Measurements from ENCODE around the gene CREB5.

Gene CREB5

DNA sequence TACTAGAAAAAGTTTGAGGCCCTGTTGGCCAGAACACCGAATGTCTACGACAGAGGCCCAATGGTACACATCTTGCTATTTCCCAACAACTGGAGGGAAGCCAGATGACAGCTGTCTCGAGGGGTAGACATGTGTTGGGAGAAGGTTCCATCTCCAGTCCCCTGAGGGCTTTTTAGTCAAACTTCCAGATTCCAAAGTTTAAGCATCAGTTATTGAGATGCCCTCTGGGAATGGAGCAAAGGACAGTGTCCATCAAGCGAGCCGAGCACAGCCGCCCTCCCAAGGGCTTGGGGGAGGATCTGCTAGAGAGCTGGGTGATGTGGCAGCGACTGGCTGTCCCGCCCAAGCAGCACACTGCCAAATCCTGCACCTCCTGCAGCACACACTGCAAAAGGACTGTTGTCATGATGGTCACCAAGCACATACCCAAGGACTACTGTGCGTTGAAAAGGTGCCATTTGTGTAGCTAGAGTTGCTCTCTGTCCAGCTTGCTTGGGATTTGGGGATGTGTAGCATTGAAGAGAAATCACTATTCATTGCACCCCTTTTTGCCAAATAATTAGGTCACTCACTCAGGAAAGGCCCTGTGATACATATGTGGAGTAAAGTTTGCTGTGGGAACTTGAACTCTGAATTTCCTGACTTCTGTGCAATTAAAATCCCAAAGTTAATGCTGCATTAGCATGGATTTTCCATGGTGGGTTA, 381.2 kb downstream of the CREB5 start:
- TF ChIP-seq, protein P1, sequence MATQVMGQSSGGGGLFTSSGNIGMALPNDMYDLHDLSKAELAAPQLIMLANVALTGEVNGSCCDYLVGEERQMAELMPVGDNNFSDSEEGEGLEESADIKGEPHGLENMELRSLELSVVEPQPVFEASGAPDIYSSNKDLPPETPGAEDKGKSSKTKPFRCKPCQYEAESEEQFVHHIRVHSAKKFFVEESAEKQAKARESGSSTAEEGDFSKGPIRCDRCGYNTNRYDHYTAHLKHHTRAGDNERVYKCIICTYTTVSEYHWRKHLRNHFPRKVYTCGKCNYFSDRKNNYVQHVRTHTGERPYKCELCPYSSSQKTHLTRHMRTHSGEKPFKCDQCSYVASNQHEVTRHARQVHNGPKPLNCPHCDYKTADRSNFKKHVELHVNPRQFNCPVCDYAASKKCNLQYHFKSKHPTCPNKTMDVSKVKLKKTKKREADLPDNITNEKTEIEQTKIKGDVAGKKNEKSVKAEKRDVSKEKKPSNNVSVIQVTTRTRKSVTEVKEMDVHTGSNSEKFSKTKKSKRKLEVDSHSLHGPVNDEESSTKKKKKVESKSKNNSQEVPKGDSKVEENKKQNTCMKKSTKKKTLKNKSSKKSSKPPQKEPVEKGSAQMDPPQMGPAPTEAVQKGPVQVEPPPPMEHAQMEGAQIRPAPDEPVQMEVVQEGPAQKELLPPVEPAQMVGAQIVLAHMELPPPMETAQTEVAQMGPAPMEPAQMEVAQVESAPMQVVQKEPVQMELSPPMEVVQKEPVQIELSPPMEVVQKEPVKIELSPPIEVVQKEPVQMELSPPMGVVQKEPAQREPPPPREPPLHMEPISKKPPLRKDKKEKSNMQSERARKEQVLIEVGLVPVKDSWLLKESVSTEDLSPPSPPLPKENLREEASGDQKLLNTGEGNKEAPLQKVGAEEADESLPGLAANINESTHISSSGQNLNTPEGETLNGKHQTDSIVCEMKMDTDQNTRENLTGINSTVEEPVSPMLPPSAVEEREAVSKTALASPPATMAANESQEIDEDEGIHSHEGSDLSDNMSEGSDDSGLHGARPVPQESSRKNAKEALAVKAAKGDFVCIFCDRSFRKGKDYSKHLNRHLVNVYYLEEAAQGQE (IDR thresholded peaks at IDR 0.05; ENCODE audit: low read depth) = no peak
- no peak for TF ChIP-seq TEAD4 (IDR thresholded peaks at IDR 0.05)
- no peak for TF ChIP-seq TCF12 (IDR thresholded peaks at IDR 0.05; ENCODE audit: low read depth)
- no peak for TF ChIP-seq TAF1 (IDR thresholded peaks at IDR 0.05; ENCODE audit: low read depth)

DNA sequence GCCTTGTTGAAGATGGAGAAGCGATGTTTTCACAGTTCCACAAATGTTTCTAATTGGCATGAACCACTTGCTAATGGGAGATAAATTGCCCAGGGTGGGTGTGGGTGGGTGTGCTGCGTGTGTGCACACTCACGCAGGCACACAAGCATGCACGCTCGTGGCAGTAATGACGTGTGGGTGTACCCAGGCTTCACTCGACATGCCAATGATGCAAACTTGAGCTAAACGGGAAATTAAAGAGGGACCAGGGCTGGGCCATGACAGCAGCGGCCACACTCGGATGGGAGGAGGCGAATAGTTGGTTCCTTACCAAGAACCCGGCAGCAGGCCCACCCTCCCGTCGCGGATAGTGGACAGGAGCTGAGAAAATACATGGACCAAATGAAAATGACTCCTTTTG, 386.0 kb downstream of the CREB5 start:
- no peak for TF ChIP-seq NFIC (IDR thresholded peaks at IDR 0.05)
- TF ChIP-seq FOXM1 (IDR thresholded peaks at IDR 0.05; ENCODE audit: borderline replicate concordance, low read depth) = no peak
- TF ChIP-seq EGR1 (IDR thresholded peaks at IDR 0.05) = no peak
- no peak for TF ChIP-seq USF1 (IDR thresholded peaks at IDR 0.05)
- TF ChIP-seq, protein P1 (IDR thresholded peaks at IDR 0.05; ENCODE audit: low read depth) = no peak
- no peak for TF ChIP-seq TEAD4 (IDR thresholded peaks at IDR 0.05)
- no peak for TF ChIP-seq CEBPB (IDR thresholded peaks at IDR 0.05)
- no peak for TF ChIP-seq CREB1 (IDR thresholded peaks at IDR 0.05; ENCODE audit: low read depth)
- TF ChIP-seq MAX (IDR thresholded peaks at IDR 0.05) = no peak
- no peak for TF ChIP-seq YY1 (IDR thresholded peaks at IDR 0.05; ENCODE audit: low read depth)
- TF ChIP-seq TAF1 (IDR thresholded peaks at IDR 0.05; ENCODE audit: low read depth) = no peak
- TF ChIP-seq ZBTB7A (IDR thresholded peaks at IDR 0.05; ENCODE audit: low read depth) = no peak
- no peak for TF ChIP-seq TCF12 (IDR thresholded peaks at IDR 0.05; ENCODE audit: low read depth)
- no peak for TF ChIP-seq EP300 (IDR thresholded peaks at IDR 0.05; ENCODE audit: borderline replicate concordance)

DNA sequence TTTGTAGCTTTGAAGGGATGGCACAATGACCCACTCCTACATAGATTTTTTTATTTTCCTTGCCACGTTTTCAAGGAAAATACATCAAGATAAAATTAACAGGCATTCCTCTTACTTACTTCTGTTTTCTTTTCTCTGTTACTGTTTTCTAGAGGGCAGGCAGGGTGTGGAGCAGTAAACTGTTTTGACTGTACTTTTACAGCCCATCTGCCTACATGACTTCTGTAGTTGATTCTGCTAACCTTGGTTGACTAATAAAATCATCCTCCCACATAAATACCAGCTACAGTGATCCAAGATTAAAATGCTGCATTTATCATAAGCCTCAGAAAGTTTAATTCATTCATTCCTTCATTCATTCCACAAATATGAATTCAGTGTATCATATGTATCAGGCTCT, 387.3 kb downstream of the CREB5 start:
- TF ChIP-seq TEAD4 (IDR thresholded peaks at IDR 0.05) (no peak), TCF12 (IDR thresholded peaks at IDR 0.05; ENCODE audit: low read depth) (no peak), RAD21 (IDR thresholded peaks at IDR 0.05; ENCODE audit: low read depth) (no peak), USF1 (IDR thresholded peaks at IDR 0.05) (no peak), ZBTB7A (IDR thresholded peaks at IDR 0.05; ENCODE audit: low read depth) (no peak), YY1 (IDR thresholded peaks at IDR 0.05; ENCODE audit: low read depth) (no peak), NFIC (IDR thresholded peaks at IDR 0.05) (no peak), CEBPB (IDR thresholded peaks at IDR 0.05) (no peak), FOXM1 (IDR thresholded peaks at IDR 0.05; ENCODE audit: borderline replicate concordance, low read depth) (no peak), CREB1 (IDR thresholded peaks at IDR 0.05; ENCODE audit: low read depth) (no peak), TAF1 (IDR thresholded peaks at IDR 0.05; ENCODE audit: low read depth) (no peak), MAX (IDR thresholded peaks at IDR 0.05) (no peak), EGR1 (IDR thresholded peaks at IDR 0.05) (no peak), EP300 (IDR thresholded peaks at IDR 0.05; ENCODE audit: borderline replicate concordance) (no peak)
- TF ChIP-seq, protein P1 (IDR thresholded peaks at IDR 0.05; ENCODE audit: low read depth) = no peak

GRCh38 chr7:28800150-28800549, 387.8 kb downstream of the CREB5 start:
- TF ChIP-seq YY1 (IDR thresholded peaks at IDR 0.05; ENCODE audit: low read depth) = no peak
- no peak for TF ChIP-seq NFIC (IDR thresholded peaks at IDR 0.05)
- TF ChIP-seq CREB1 (IDR thresholded peaks at IDR 0.05; ENCODE audit: low read depth) = no peak
- TF ChIP-seq ZBTB7A (IDR thresholded peaks at IDR 0.05; ENCODE audit: low read depth) = no peak
- TF ChIP-seq FOXM1 (IDR thresholded peaks at IDR 0.05; ENCODE audit: borderline replicate concordance, low read depth) = no peak
- TF ChIP-seq USF1 (IDR thresholded peaks at IDR 0.05) = no peak
- no peak for TF ChIP-seq CEBPB (IDR thresholded peaks at IDR 0.05)
- TF ChIP-seq TAF1 (IDR thresholded peaks at IDR 0.05; ENCODE audit: low read depth) = no peak
- no peak for TF ChIP-seq TEAD4 (IDR thresholded peaks at IDR 0.05)
- no peak for TF ChIP-seq MAX (IDR thresholded peaks at IDR 0.05)
- TF ChIP-seq, protein P1 (IDR thresholded peaks at IDR 0.05; ENCODE audit: low read depth) = no peak
- TF ChIP-seq TCF12 (IDR thresholded peaks at IDR 0.05; ENCODE audit: low read depth) = no peak
